ENCODE results near the gene CHD6. TPM values are rescaled to one million over a fixed set of nuclear protein-coding genes. Genes with fewer than 3 reads are reported as not detected.
A peak's percentile ranks its signal among the peaks of the same experiment; 100 is the strongest.

Gene CHD6
- total RNA-seq, 2 donors from 2014 or later, result 16.5 to 21.4 TPM

GRCh38 chr20:41531518-41532275 is 86.5 kb downstream of the CHD6 start:
- Mint-ChIP-seq H3K4me1 (peaks cover 15% of the 10 kb centered on the region), H3K27ac (no peak overlapping the region), H3K9me3 (no peaks in the 10 kb centered on the region), H3K36me3 (ENCODE audit: low read depth) (peaks cover 24% of the 10 kb centered on the region), H3K4me3 (no peak overlapping the region), H3K27me3 (no peaks in the 10 kb centered on the region)
- ATAC-seq (replicated peaks), result no peak

DNA sequence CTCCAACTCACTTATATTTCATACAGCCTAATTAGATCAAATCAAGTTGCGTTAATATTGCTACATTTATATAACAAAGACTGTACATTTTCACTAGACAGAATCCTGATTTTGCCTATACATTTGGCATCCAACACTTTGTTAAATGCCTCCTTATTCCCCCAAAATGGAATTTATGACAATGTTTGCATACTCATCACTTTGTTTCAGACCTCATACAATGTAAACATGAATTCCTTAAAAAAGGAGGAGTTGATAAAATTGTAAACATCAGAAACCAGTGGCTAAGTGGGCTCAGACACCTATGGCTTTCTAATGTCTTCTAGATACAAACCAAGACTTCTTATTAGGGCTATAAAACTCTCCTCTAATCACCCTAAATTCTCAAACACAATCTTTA is 87.3 kb downstream of the CHD6 start:
- peaks cover 24% of the 10 kb centered on the region for H3K36me3 Mint-ChIP-seq (ENCODE audit: low read depth)
- ATAC-seq (replicated peaks), result no peak
- peaks cover 21% of the 10 kb centered on the region for H3K4me1 Mint-ChIP-seq
- no peaks in the 10 kb centered on the region for H3K27me3 Mint-ChIP-seq
- H3K4me3 Mint-ChIP-seq, result no peak overlapping the region
- no peaks in the 10 kb centered on the region for H3K9me3 Mint-ChIP-seq
- no peak overlapping the region for H3K27ac Mint-ChIP-seq

DNA sequence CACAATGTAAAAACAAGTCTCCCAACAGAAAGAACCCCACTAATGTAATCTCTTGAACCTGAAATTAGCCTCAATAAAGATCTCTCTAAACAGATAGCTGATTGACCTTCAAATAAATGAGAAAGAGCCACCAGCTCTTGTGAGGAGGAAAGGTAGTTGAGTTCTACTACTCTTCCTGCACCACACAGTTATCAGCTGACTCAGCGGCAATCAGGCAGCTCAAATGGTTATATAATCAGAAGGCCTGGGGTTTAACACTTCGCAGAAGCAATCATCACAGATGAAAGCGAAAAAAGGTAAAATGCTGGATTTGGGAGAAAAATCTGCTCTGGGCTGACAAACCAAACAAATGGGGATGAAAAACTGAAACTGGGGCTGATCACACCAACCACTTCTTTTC is 91.8 kb downstream of the CHD6 start:
- peaks cover 32% of the 10 kb centered on the region for H3K4me1 Mint-ChIP-seq

GRCh38 chr20:41524980-41525613 is 93.1 kb downstream of the CHD6 start:
- H3K9me3 Mint-ChIP-seq, result no peaks in the 10 kb centered on the region
- no peak for ATAC-seq (replicated peaks)
- H3K27me3 Mint-ChIP-seq, result no peaks in the 10 kb centered on the region
- H3K36me3 Mint-ChIP-seq (ENCODE audit: low read depth), result peaks cover 22% of the 10 kb centered on the region
- H3K4me3 Mint-ChIP-seq, result no peak overlapping the region
- peaks cover 32% of the 10 kb centered on the region for H3K4me1 Mint-ChIP-seq
- H3K27ac Mint-ChIP-seq, result peak overlapping the region; percentile 71

More for the DNA sequence above, 91.8 kb downstream of the CHD6 start:
- Mint-ChIP-seq H3K36me3 (ENCODE audit: low read depth) (peaks cover 17% of the 10 kb centered on the region), H3K27ac (peak overlapping the region; percentile 66), H3K27me3 (no peaks in the 10 kb centered on the region), H3K4me3 (no peak overlapping the region), H3K9me3 (no peaks in the 10 kb centered on the region)
- no peak for ATAC-seq (replicated peaks)

DNA sequence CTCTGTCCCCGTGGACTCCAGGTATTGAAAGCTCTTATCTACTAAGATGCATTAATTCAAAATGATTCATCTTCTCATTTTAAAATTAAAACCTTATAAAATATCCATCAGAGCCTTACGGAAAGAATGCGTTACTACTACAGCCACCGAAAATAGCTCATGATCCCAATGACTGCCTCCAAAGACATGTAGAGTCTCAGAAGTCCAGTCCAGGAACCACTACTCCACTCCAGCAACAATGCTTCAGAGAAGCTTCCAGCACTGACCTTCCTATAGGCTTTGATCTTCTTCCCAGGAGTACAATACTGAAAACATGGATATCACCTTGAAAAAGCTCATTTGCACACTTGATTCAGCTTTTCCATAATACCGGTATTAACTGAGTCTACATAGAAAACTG is 94.3 kb downstream of the CHD6 start:
- H3K27ac Mint-ChIP-seq, result no peak overlapping the region
- H3K4me3 Mint-ChIP-seq, result no peak overlapping the region
- no peak for ATAC-seq (replicated peaks)
- H3K36me3 Mint-ChIP-seq (ENCODE audit: low read depth), result peaks cover 21% of the 10 kb centered on the region
- H3K9me3 Mint-ChIP-seq, result no peaks in the 10 kb centered on the region
- peaks cover 26% of the 10 kb centered on the region for H3K4me1 Mint-ChIP-seq
- no peaks in the 10 kb centered on the region for H3K27me3 Mint-ChIP-seq

DNA sequence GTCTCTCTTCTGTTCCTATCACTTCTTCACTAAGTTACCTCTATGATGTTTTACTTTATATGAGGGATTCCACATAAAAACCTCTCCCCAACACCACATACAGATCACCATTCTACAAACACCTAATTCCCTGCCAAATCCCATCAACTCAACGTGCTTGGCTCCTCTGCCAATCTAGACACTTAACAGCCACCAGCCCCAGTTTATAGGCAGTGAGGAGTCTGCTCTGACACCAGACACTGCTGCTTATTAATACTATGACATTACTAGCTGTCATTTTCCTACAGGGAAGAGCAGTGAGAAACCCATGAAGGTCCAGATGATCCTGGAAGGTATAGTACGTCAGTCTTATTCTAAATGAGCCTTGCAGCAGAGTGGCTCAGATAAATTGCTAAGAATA is 104.3 kb downstream of the CHD6 start:
- no peak overlapping the region for H3K27ac Mint-ChIP-seq
- H3K9me3 Mint-ChIP-seq, result no peaks in the 10 kb centered on the region
- H3K4me3 Mint-ChIP-seq, result no peak overlapping the region
- ATAC-seq (replicated peaks), result no peak
- no peaks in the 10 kb centered on the region for H3K4me1 Mint-ChIP-seq
- H3K27me3 Mint-ChIP-seq, result no peaks in the 10 kb centered on the region
- peaks cover 61% of the 10 kb centered on the region for H3K36me3 Mint-ChIP-seq (ENCODE audit: low read depth)

DNA sequence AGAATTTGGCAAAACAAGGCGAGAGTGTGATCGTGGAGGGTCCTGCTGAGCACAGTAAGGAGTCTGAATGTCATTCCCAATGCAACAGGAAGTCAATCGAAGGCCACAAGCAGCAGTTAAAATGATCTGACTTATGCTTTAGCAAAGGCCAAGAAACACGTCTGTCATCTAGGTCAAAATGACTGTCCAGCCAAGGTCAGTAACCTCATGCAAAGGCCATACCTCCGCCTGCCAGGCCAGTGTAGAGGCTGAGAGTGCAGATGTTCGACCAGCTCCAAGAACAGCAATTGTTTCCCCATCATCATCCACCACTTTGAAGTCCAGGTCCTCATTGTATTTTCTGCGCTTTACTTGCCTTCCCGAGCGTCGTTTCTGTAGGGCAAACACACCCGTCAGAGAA is 105.6 kb downstream of the CHD6 start:
- Mint-ChIP-seq H3K4me1 (peaks cover 6% of the 10 kb centered on the region), H3K27ac (no peak overlapping the region), H3K36me3 (ENCODE audit: low read depth) (peaks cover 64% of the 10 kb centered on the region), H3K27me3 (no peaks in the 10 kb centered on the region), H3K4me3 (no peak overlapping the region), H3K9me3 (no peaks in the 10 kb centered on the region)
- ATAC-seq (replicated peaks), result no peak

DNA sequence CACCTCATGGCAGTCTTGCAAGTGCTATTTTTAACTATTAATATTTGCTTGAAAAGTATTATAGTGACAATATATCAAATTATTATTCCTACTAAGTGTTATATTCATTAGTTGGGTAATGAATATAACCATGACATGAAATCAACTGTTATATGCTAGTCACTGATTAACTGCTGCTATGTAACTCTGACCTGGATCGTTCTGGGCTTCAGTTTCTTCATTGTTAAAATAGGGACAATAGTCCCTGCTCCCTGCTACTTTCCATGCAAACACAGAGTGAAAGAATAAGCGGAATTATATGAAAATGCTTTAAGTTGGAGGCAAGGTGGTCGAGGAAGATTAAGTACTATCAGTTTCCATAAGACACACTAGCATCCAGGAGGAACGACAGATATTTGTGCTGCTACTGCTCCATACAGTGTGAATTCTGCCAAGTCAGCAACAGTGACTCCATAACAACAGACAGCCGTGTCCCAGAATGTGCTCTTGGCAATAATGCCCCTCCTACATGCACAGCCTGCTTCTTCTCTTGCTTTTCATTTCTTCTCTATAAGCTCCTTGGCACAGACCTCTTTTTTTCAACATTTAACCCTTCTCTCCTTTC is 107.2 kb downstream of the CHD6 start:
- peaks cover 1% of the 10 kb centered on the region for H3K9me3 Mint-ChIP-seq
- no peaks in the 10 kb centered on the region for H3K27me3 Mint-ChIP-seq
- no peak overlapping the region for H3K4me3 Mint-ChIP-seq
- H3K27ac Mint-ChIP-seq, result no peak overlapping the region
- ATAC-seq (replicated peaks), result no peak
- peaks cover 8% of the 10 kb centered on the region for H3K4me1 Mint-ChIP-seq
- peaks cover 66% of the 10 kb centered on the region for H3K36me3 Mint-ChIP-seq (ENCODE audit: low read depth)

DNA sequence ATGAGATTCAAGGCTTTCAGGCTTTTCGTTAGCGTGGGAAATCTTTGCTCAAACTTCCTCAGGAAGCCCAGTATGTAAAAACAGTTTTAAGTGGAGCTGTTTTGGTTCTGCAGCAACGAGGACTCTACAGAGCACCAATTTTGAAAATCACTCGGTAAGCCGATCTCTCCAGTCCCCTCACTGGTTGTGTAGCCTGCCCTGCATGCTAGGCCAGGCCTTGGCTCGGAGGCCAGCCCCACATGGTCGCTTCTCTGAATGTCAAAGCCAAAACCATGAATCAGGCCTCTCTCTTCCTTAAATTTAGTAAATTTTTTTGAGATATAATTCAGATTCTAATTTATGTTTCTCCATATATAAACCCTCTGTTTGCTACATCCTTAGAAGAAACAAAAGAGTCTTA is 108.0 kb downstream of the CHD6 start:
- Mint-ChIP-seq H3K27me3 (no peaks in the 10 kb centered on the region), H3K4me1 (peaks cover 10% of the 10 kb centered on the region), H3K36me3 (ENCODE audit: low read depth) (peaks cover 71% of the 10 kb centered on the region), H3K4me3 (no peak overlapping the region), H3K27ac (no peak overlapping the region), H3K9me3 (peaks cover 5% of the 10 kb centered on the region)
- ATAC-seq (replicated peaks), result no peak

GRCh38 chr20:41509316-41510200 is 108.6 kb downstream of the CHD6 start:
- peak overlapping the region; percentile 2 for H3K27ac Mint-ChIP-seq

DNA sequence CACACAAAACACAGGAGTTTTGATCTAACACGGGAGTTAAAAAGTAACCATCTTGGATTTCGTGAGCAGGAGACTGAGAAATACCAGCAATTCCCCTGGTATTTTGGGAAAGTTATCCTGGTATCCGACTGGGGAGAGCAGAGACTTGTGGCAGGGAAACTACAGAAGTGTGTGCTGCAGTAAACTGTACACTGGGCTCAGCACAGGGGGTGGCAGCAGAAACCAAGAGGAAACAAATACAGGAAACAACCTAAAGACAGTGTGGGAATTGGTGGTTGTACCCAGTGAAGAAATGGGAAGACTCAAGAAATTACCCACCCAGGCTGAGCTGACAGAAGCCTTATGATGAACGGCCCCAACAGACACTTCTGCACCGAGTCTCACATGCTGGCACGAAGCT is 109.8 kb downstream of the CHD6 start:
- Mint-ChIP-seq H3K4me1 (peaks cover 10% of the 10 kb centered on the region), H3K9me3 (peaks cover 5% of the 10 kb centered on the region), H3K4me3 (no peak overlapping the region), H3K36me3 (ENCODE audit: low read depth) (peaks cover 52% of the 10 kb centered on the region), H3K27ac (peak overlapping the region; percentile 2), H3K27me3 (no peaks in the 10 kb centered on the region)
- no peak for ATAC-seq (replicated peaks)

More at GRCh38 chr20:41509316-41510200, 108.6 kb downstream of the CHD6 start:
- peaks cover 64% of the 10 kb centered on the region for H3K36me3 Mint-ChIP-seq (ENCODE audit: low read depth)
- H3K27me3 Mint-ChIP-seq, result no peaks in the 10 kb centered on the region
- H3K4me3 Mint-ChIP-seq, result no peak overlapping the region
- peaks cover 5% of the 10 kb centered on the region for H3K9me3 Mint-ChIP-seq
- ATAC-seq (replicated peaks), result no peak
- H3K4me1 Mint-ChIP-seq, result peaks cover 10% of the 10 kb centered on the region

GRCh38 chr20:41507851-41508250 is 110.3 kb downstream of the CHD6 start:
- Mint-ChIP-seq H3K27ac (peak overlapping the region; percentile 2), H3K27me3 (no peaks in the 10 kb centered on the region), H3K36me3 (ENCODE audit: low read depth) (peaks cover 47% of the 10 kb centered on the region), H3K4me1 (peaks cover 10% of the 10 kb centered on the region), H3K9me3 (peaks cover 5% of the 10 kb centered on the region), H3K4me3 (no peak overlapping the region)
- ATAC-seq (replicated peaks), result no peak

- no peak overlapping the region for H3K4me3 Mint-ChIP-seq
- H3K9me3 Mint-ChIP-seq, result peaks cover 5% of the 10 kb centered on the region
- peaks cover 10% of the 10 kb centered on the region for H3K4me1 Mint-ChIP-seq
- no peak for ATAC-seq (replicated peaks)
- H3K27ac Mint-ChIP-seq, result no peak overlapping the region
- peaks cover 43% of the 10 kb centered on the region for H3K36me3 Mint-ChIP-seq (ENCODE audit: low read depth)
- no peaks in the 10 kb centered on the region for H3K27me3 Mint-ChIP-seq
Observed at GRCh38 chr20:41507436-41507835, 110.7 kb downstream of the CHD6 start.

DNA sequence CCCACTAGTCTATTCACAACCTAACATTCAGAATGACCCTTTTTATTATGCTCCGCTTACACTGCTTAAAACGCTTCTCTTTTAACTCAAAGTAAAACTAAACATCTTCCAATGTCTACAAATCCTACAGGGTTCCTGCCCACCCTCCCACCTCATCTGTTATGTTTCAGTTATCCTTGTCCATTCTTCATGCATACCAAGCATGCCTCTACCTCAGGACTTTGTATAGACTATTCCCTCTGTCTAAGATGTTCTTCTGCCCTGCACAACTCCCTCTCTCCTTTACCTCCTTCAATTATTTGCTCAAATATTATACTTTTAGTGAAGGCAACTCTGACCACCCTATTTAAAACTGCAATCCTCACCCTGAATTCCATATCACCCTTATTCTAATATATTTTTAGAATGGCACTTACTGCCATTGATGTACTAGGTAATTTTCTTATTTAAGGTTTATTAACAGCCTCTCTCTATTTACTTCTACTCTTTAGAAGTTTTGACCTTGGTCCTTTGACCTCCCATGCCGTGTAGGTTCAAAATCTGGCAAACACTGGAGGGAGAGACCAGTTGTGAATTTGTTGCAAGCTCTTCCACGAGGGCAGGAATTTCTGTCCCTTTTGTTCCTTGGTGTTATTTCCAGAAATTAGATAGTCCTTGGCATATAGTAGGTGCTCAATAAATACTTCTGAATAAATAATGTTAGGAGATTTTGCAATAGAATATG is 111.8 kb downstream of the CHD6 start:
- H3K9me3 Mint-ChIP-seq, result peaks cover 5% of the 10 kb centered on the region
- H3K4me3 Mint-ChIP-seq, result no peak overlapping the region
- peaks cover 32% of the 10 kb centered on the region for H3K36me3 Mint-ChIP-seq (ENCODE audit: low read depth)
- no peak overlapping the region for H3K27ac Mint-ChIP-seq
- H3K27me3 Mint-ChIP-seq, result no peaks in the 10 kb centered on the region
- peaks cover 10% of the 10 kb centered on the region for H3K4me1 Mint-ChIP-seq
- ATAC-seq (replicated peaks), result no peak

All from activated T-helper 17 cell treated with anti-CD3 and anti-CD28 coated beads, Interleukin-2, amount 50 U/mL, for 72 hours (primary cell).